ENCODE results near the gene AK1. TPM values are rescaled to one million over a fixed set of nuclear protein-coding genes. Genes with fewer than 3 reads are reported as not detected.

Gene AK1
- total RNA-seq (113 and 115 TPM in 2 replicates), polyA plus RNA-seq (148 and 157 TPM in 2 replicates), polyA minus RNA-seq (33.5 and 35.7 TPM in 2 replicates), Bru-seq, nascent RNA (percentile 52 among the genes with signal in this experiment), BruChase-seq, experiment 1, labeled RNA remaining after a 6-hour chase (percentile 84 among the genes with signal in this experiment), BruChase-seq, experiment 2, labeled RNA remaining after a 2-hour chase (percentile 68 among the genes with signal in this experiment)
- polyA plus RNA-seq (2011; cell fraction: cytosol; rRNA removed), result 189 and 191 TPM in 2 replicates
- 108 and 134 TPM in 2 replicates for polyA plus RNA-seq (2011; cell fraction: nucleus; rRNA removed)
- polyA plus RNA-seq (2012), result 173 and 181 TPM in 2 replicates
- polyA minus RNA-seq (2011; cell fraction: cytosol; rRNA and poly(A)+ RNA removed), result 36.3 TPM
- polyA minus RNA-seq (2011; cell fraction: nucleus; rRNA and poly(A)+ RNA removed), result 5.2 TPM in 2 replicates
- long read RNA-seq, transcript AK1-203 (7 exons, 2,266 nt), result major isoform, 309 of 328 reads
- long read RNA-seq, partial matches to known transcripts, result 1 of 328 reads
- long read RNA-seq, other reads (novel, unspliced or antisense), result 18 of 328 reads

GRCh38 chr9:127877566-127877998, at the start of gene AK1:
Gene AK1, minus strand, starts transcription at chr9:127877675. Its CDS starts 3,058 bp downstream, at chr9:127874617.
- Histone ChIP-seq H3K36me3 (ENCODE audit: control insufficient read depth in 2 of 2, extremely low read depth in 1 of 2, insufficient read depth in 2 of 2, low read length in 2 of 2) (peaks cover 0 to 4% of the 10 kb centered on the region in 2 experiments), H3K9me3 (replicated peaks; ENCODE audit: control insufficient read depth, insufficient read depth, low read length) (no peaks in the 10 kb centered on the region), H3K4me3 (replicated peaks in 1 of 3; ENCODE audit: insufficient read depth in 1 of 3, low read depth in 1 of 3, low read length in 3 of 3) (peak within 1 kb of the TSS; percentile 23 to 55 (median 44)), H3K9me1 (replicated peaks; ENCODE audit: control insufficient read depth, extremely low read depth, insufficient read depth, low read length) (no peaks in the 10 kb centered on the region), H3K9ac (replicated peaks; ENCODE audit: extremely low read depth, insufficient read depth, low read length) (peak within 1 kb of the TSS; percentile 44), H3K27me3 (ENCODE audit: control insufficient read depth in 2 of 2, insufficient read depth in 2 of 2, low read length in 2 of 2) (no peaks in the 10 kb centered on the region), H4K20me1 (replicated peaks; ENCODE audit: control insufficient read depth, extremely low read depth, insufficient read depth, low read length) (no peaks in the 10 kb centered on the region), H2AFZ (ENCODE audit: low read depth, low read length) (peak within 1 kb of the TSS; percentile 90), H3K4me1 (ENCODE audit: control insufficient read depth, extremely low read depth, insufficient read depth, low read length) (peaks cover 17% of the 10 kb centered on the region), H3K4me2 (ENCODE audit: insufficient read depth, low read length) (peak within 1 kb of the TSS; percentile 81), H3K27ac (ENCODE audit: insufficient read depth, low read depth, low read length) (peak within 1 kb of the TSS; percentile 31), H3K79me2 (ENCODE audit: control insufficient read depth, insufficient read depth, low read length) (peaks cover 18% of the 10 kb centered on the region)
- CTCF ChIA-PET, result interaction anchor here (1.1 to 1.8 kb wide), 2 partner anchors 44 to 143 kb away, joined by 3 to 5 read pairs; partner anchors contain the start of gene TOR2A
- peak; percentile 90 for FAIRE-seq
- dilution Hi-C loops (cut with MboI; ENCODE audit: extremely low pct_ligation_motif_present, low sequenced_read_pairs), result no loop called here
- BruUV-seq (replicated peaks), result no TSS peak
- no peak for TF ChIP-seq MYC (IDR thresholded peaks at IDR 0.05; ENCODE audit: low read depth, low read length)
- peak; percentile 86 for TF ChIP-seq POLR2A (IDR thresholded peaks at IDR 0.05; ENCODE audit: low read depth, low read length)
- peak; percentile 88 for TF ChIP-seq POLR2AphosphoS5 (IDR thresholded peaks at IDR 0.05; ENCODE audit: insufficient read depth, low read depth, low read length)
- intact Hi-C loops (cut with micrococcal nuclease), result no loop called here
- peak; percentile 63 for DNase-seq (ENCODE audit: low read depth, low spot score)
- POLR2A ChIA-PET, result no interaction called here

DNA sequence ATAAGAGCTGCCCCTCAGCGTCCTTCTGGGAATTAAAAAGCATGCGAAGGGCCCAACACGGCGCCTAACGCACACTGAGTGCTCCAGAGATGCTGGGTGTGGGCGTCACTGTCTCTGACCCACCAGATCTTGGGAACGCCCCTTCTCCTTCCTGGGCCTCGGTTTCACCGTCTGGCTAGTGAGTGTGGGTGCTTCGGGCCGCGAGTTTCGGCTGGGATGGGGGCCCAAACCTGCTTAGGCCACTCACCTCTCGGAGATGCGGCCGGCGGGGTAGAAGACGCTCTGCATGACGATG, 49.4 kb upstream of the AK1 start:
- H3K36me3 ChIP-seq (ENCODE audit: control insufficient read depth in 2 of 2, extremely low read depth in 1 of 2, insufficient read depth in 2 of 2, low read length in 2 of 2), result no peaks in the 10 kb centered on the region
- no peak overlapping the region for H3K4me3 ChIP-seq (replicated peaks in 1 of 3; ENCODE audit: insufficient read depth in 1 of 3, low read depth in 1 of 3, low read length in 3 of 3)
- intact Hi-C loops (cut with micrococcal nuclease), result no loop called here
- no peak overlapping the region for H3K27ac ChIP-seq (ENCODE audit: insufficient read depth, low read depth, low read length)
- ChIA-PET POLR2A (no interaction called here), CTCF (interaction anchor here (0.9 to 1.2 kb wide), 2 partner anchors 14 to 17 kb away, joined by 3 read pairs; no protein-coding TSS in a partner anchor)
- peaks cover 3 to 6% of the 10 kb centered on the region in 2 experiments for H3K27me3 ChIP-seq (ENCODE audit: control insufficient read depth in 2 of 2, insufficient read depth in 2 of 2, low read length in 2 of 2)
- H3K9me3 ChIP-seq (replicated peaks; ENCODE audit: control insufficient read depth, insufficient read depth, low read length), result no peaks in the 10 kb centered on the region
- peak overlapping the region; percentile 52 for H2AFZ ChIP-seq (ENCODE audit: low read depth, low read length)
- no peak for TF ChIP-seq MYC (IDR thresholded peaks at IDR 0.05; ENCODE audit: low read depth, low read length)
- no peak for TF ChIP-seq GATA2 (IDR thresholded peaks at IDR 0.05; ENCODE audit: insufficient read depth, insufficient read length, low read depth, low read length)
- TF ChIP-seq POLR2AphosphoS5 (IDR thresholded peaks at IDR 0.05; ENCODE audit: insufficient read depth, low read depth, low read length), result no peak
- H3K9ac ChIP-seq (replicated peaks; ENCODE audit: extremely low read depth, insufficient read depth, low read length), result no peak overlapping the region
- H3K79me2 ChIP-seq (ENCODE audit: control insufficient read depth, insufficient read depth, low read length), result no peaks in the 10 kb centered on the region
- dilution Hi-C loops (cut with MboI; ENCODE audit: extremely low pct_ligation_motif_present, low sequenced_read_pairs), result no loop called here
- no peaks in the 10 kb centered on the region for H3K9me1 ChIP-seq (replicated peaks; ENCODE audit: control insufficient read depth, extremely low read depth, insufficient read depth, low read length)
- H4K20me1 ChIP-seq (replicated peaks; ENCODE audit: control insufficient read depth, extremely low read depth, insufficient read depth, low read length), result no peaks in the 10 kb centered on the region
- H3K4me1 ChIP-seq (ENCODE audit: control insufficient read depth, extremely low read depth, insufficient read depth, low read length), result peaks cover 18% of the 10 kb centered on the region
- no TSS peak for BruUV-seq (replicated peaks)
- FAIRE-seq, result no peak
- H3K4me2 ChIP-seq (ENCODE audit: insufficient read depth, low read length), result peak overlapping the region; percentile 10
- DNase-seq (ENCODE audit: low read depth, low spot score), result no peak

Data from endothelial cell of umbilical vein (primary cell).